ENCODE measurements around the gene CIRBP. TPM values are rescaled to one million over a fixed set of nuclear protein-coding genes. Genes with fewer than 3 reads are reported as not detected.
A peak's percentile ranks its signal among the peaks of the same experiment; 100 is the strongest.

CIRBP gene
- total and polyA plus RNA-seq, 2 of the 13 experiments (the other 11 are each of a cell fraction or from before 2014, with no cell fraction given): 133 to 140 TPM

DNA sequence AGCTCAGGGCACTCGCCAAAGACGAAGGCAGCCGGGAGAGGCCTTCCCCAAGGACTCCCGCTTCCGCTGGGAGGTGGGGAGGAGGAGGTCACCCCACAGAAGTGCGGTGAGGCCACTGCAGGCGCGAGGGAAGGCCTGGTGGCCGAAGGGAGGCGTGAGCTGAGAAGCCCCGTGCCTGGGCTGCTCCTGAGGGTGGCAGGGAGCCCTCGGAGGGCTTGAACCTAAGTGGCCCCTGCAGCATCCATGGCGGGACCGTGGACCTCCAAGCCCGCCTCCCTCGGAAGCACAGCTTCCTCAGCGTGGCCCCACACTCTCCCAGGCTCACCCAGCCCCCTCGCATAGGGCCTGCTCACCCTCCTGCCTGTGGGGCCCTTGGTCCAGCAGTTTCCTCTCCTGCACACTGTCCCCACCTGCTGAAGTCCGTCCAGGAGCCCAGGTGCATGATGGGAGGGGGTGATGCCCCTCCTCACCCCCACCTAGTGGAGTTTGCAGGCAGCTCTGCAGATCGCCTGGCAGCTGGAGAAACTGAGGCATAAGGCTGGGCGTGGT, 42.5 kb downstream of the CIRBP start (continued):
- TF ChIP-seq, protein P1, sequence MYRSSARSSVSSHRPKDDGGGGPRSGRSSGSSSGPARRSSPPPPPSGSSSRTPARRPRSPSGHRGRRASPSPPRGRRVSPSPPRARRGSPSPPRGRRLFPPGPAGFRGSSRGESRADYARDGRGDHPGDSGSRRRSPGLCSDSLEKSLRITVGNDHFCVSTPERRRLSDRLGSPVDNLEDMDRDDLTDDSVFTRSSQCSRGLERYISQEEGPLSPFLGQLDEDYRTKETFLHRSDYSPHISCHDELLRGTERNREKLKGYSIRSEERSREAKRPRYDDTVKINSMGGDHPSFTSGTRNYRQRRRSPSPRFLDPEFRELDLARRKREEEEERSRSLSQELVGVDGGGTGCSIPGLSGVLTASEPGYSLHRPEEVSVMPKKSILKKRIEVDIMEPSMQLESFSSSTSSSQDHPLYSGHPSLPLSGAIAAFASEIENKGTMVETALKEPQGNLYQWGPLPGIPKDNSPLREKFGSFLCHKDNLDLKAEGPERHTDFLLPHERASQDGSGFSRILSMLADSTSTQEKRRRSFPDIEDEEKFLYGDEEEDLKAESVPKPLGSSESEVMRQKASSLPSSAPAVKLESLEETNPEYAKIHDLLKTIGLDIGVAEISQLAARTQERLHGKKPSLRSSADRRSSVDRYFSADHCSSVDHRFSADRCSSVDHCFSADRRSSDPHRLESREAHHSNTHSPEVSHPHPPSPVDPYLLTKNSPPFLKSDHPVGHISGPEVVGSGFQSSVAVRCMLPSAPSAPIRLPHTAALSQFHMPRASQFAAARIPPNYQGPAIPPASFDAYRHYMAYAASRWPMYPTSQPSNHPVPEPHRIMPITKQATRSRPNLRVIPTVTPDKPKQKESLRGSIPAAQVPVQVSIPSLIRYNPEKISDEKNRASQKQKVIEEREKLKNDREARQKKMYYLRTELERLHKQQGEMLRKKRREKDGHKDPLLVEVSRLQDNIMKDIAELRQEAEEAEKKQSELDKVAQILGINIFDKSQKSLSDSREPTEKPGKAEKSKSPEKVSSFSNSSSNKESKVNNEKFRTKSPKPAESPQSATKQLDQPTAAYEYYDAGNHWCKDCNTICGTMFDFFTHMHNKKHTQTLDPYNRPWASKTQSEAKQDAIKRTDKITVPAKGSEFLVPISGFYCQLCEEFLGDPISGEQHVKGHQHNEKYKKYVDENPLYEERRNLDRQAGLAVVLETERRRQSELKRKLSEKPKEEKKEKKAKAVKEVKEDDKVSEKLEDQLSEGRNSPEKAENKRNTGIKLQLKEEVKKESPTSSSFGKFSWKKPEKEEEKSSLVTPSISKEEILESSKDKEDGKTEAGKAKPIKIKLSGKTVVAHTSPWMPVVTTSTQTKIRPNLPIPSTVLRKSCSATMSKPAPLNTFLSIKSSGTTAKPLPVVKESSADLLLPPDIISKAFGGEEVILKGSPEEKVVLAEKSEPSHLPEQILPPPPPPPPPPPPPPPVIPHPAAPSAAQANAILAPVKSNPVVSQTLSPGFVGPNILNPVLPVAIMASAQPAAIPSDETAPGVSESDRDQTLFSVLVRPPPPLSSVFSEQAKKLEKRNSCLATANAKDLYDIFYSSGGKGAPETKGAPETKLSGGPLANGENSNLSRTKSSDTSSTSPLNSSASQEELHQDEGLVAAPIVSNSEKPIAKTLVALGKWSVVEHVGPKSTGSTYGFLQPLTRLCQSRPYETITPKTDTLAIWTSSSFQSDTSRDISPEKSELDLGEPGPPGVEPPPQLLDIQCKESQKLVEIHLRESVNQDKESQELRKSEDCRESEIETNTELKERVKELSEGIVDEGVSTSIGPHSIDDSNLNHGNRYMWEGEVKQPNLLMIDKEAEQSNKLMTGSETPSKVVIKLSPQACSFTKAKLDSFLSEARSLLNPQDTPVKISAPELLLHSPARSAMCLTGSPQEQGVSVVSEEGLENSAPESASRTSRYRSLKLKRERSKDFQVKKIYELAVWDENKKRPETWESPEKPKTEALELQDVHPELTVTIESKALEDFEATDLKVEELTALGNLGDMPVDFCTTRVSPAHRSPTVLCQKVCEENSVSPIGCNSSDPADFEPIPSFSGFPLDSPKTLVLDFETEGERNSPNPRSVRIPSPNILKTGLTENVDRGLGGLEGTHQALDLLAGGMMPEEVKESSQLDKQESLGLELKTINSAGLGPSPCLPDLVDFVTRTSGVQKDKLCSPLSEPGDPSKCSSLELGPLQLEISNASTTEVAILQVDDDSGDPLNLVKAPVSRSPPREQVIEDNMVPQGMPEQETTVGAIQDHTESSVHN (CRISPR knock-in tag; IDR thresholded peaks at IDR 0.05): no peak
- TF ChIP-seq, protein P2, sequence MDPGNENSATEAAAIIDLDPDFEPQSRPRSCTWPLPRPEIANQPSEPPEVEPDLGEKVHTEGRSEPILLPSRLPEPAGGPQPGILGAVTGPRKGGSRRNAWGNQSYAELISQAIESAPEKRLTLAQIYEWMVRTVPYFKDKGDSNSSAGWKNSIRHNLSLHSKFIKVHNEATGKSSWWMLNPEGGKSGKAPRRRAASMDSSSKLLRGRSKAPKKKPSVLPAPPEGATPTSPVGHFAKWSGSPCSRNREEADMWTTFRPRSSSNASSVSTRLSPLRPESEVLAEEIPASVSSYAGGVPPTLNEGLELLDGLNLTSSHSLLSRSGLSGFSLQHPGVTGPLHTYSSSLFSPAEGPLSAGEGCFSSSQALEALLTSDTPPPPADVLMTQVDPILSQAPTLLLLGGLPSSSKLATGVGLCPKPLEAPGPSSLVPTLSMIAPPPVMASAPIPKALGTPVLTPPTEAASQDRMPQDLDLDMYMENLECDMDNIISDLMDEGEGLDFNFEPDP (CRISPR knock-in tag; conservative IDR thresholded peaks at IDR 0.05): no peak
- TF ChIP-seq RBFOX2 (IDR thresholded peaks at IDR 0.05; ENCODE audit: low read depth, low read length): no peak
- no peak for TF ChIP-seq HOXA7 (CRISPR knock-in tag; IDR thresholded peaks at IDR 0.05)
- peak; percentile 41; the same call in 1 of the 2 replicates for TF ChIP-seq TBX2 (CRISPR knock-in tag; IDR thresholded peaks at IDR 0.05; ENCODE audit: borderline replicate concordance)
- peak; percentile 19; the same call in 1 of the 2 replicates for TF ChIP-seq ETV5 (CRISPR knock-in tag; IDR thresholded peaks at IDR 0.05; ENCODE audit: borderline replicate concordance)
- no peak for TF ChIP-seq NFYB (CRISPR knock-in tag; IDR thresholded peaks at IDR 0.05)
- no peak for TF ChIP-seq ZNF207 (IDR thresholded peaks at IDR 0.05; ENCODE audit: borderline replicate concordance)
- TF ChIP-seq SMYD3 (CRISPR knock-in tag; IDR thresholded peaks at IDR 0.05): no peak
- TF ChIP-seq ZFX (CRISPR knock-in tag; IDR thresholded peaks at IDR 0.05; ENCODE audit: low read depth): peak; percentile 66
- peak; percentile 51 for TF ChIP-seq ZNF883 (CRISPR knock-in tag; IDR thresholded peaks at IDR 0.05; ENCODE audit: not compliant biosample characterization)
- TF ChIP-seq ZSCAN12 (CRISPR knock-in tag; IDR thresholded peaks at IDR 0.05): no peak
- TF ChIP-seq ZNF572 (CRISPR knock-in tag; IDR thresholded peaks at IDR 0.05): 0 out of 2 replicates have a peak, but pooled peaks have one; percentile 34
- peak; percentile 76 for TF ChIP-seq ZMYM3 (CRISPR knock-in tag; IDR thresholded peaks at IDR 0.05)
- 0 out of 2 replicates have a peak, but pooled peaks have one; percentile 41 for TF ChIP-seq GTF3A (CRISPR knock-in tag; conservative IDR thresholded peaks at IDR 0.05)
- TF ChIP-seq ZNF788 (CRISPR knock-in tag; IDR thresholded peaks at IDR 0.05; ENCODE audit: borderline replicate concordance): 0 out of 2 replicates have a peak, but pooled peaks have one; percentile 43
- TF ChIP-seq, protein P3, sequence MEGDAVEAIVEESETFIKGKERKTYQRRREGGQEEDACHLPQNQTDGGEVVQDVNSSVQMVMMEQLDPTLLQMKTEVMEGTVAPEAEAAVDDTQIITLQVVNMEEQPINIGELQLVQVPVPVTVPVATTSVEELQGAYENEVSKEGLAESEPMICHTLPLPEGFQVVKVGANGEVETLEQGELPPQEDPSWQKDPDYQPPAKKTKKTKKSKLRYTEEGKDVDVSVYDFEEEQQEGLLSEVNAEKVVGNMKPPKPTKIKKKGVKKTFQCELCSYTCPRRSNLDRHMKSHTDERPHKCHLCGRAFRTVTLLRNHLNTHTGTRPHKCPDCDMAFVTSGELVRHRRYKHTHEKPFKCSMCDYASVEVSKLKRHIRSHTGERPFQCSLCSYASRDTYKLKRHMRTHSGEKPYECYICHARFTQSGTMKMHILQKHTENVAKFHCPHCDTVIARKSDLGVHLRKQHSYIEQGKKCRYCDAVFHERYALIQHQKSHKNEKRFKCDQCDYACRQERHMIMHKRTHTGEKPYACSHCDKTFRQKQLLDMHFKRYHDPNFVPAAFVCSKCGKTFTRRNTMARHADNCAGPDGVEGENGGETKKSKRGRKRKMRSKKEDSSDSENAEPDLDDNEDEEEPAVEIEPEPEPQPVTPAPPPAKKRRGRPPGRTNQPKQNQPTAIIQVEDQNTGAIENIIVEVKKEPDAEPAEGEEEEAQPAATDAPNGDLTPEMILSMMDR (CRISPR knock-in tag; IDR thresholded peaks at IDR 0.05): peak; percentile 36
- no peak for TF ChIP-seq THYN1 (CRISPR knock-in tag; IDR thresholded peaks at IDR 0.05; ENCODE audit: borderline replicate concordance, low read depth)
- no peak for TF ChIP-seq LCORL (IDR thresholded peaks at IDR 0.05)
- TF ChIP-seq LCORL (CRISPR knock-in tag; IDR thresholded peaks at IDR 0.05): peak; percentile 59; the same call in 1 of the 2 replicates

All from HepG2 (cell line).